HepG2 (cell line): ENCODE data around the gene MIDN. TPM values are rescaled to one million over a fixed set of nuclear protein-coding genes. Genes with fewer than 3 reads are reported as not detected.

ENCODE experiments used
- ARID4A ChIP-seq: sonication (generic); formaldehyde crosslinking; IDR thresholded peaks from 2 replicates; pipeline ENCODE4 v1.5.0; 2020; ENCODE audit warnings: mild to moderate bottlenecking, missing genetic modification reagents, borderline replicate concordance
- HMGXB4 ChIP-seq, 2 experiments: sonication (generic) in 1 of 2; formaldehyde crosslinking in 1 of 2; IDR thresholded peaks; 2 replicates each; pipeline versions ENCODE4 v1.4.0 to v1.6.1; 2018 to 2020; ENCODE audit warnings: missing genetic modification reagents in 2 of 2, borderline replicate concordance in 1 of 2, low read depth in 1 of 2, mild to moderate bottlenecking in 1 of 2, missing biosample characterization in 1 of 2
- HOXA9 ChIP-seq: sonication (generic); formaldehyde crosslinking; IDR thresholded peaks from 2 replicates; pipeline ENCODE4 v1.8.1; 2022; ENCODE audit warnings: missing genetic modification reagents, mild to moderate bottlenecking, moderate library complexity, borderline replicate concordance
- KDM6A ChIP-seq: IDR thresholded peaks from 2 replicates; pipeline ENCODE4 v1.6.1; 2016; ENCODE audit warnings: low read depth
- NFKBIZ ChIP-seq: IDR thresholded peaks from 2 replicates; pipeline ENCODE4 v1.6.1; 2018; ENCODE audit warnings: missing genetic modification reagents, missing compliant biosample characterization
- NR3C1 ChIP-seq: sonication (generic); formaldehyde crosslinking; IDR thresholded peaks from 2 replicates; pipeline ENCODE4 v1.4.0; 2020; ENCODE audit warnings: missing genetic modification reagents
- SP2 ChIP-seq: sonication (generic); formaldehyde crosslinking; IDR thresholded peaks from 2 replicates; pipeline ENCODE4 v1.5.1; 2020; ENCODE audit warnings: mild to moderate bottlenecking, missing genetic modification reagents
- TOE1 ChIP-seq: sonication (generic); formaldehyde crosslinking; IDR thresholded peaks from 2 replicates; pipeline ENCODE4 v1.4.0; 2020; ENCODE audit warnings: mild to moderate bottlenecking, missing genetic modification reagents
- ZKSCAN8 ChIP-seq: IDR thresholded peaks from 2 replicates; pipeline ENCODE4 v1.6.1; 2016; ENCODE audit warnings: borderline replicate concordance, missing genetic modification reagents, missing compliant biosample characterization
- ZNF569 ChIP-seq: sonication (generic); formaldehyde crosslinking; IDR thresholded peaks from 2 replicates; pipeline ENCODE4 v1.5.0; 2020; ENCODE audit warnings: mild to moderate bottlenecking, missing genetic modification reagents, moderate library complexity, borderline replicate concordance
- ZNF576 ChIP-seq: sonication (generic); formaldehyde crosslinking; IDR thresholded peaks from 2 replicates; pipeline ENCODE4 v1.4.0; 2020; ENCODE audit warnings: mild to moderate bottlenecking, missing genetic modification reagents
- ZNF687 ChIP-seq: sonication (generic); formaldehyde crosslinking; IDR thresholded peaks from 2 replicates; pipeline ENCODE4 v1.5.1; 2020; ENCODE audit warnings: mild to moderate bottlenecking, missing genetic modification reagents, moderate library complexity
- ZNF713 ChIP-seq: sonication (generic); formaldehyde crosslinking; IDR thresholded peaks from 2 replicates; pipeline ENCODE4 v1.4.0; 2020; ENCODE audit warnings: mild to moderate bottlenecking, missing genetic modification reagents
- ZNF800 ChIP-seq: sonication (generic); formaldehyde crosslinking; IDR thresholded peaks from 2 replicates; pipeline ENCODE4 v1.4.0; 2020; ENCODE audit warnings: missing genetic modification reagents
- polyA plus RNA-seq, 8 experiments: library from polyadenylated mRNA; depleted of rRNA in 3 of 8; stranded (reverse) in 7 of 8; unstranded in 1 of 8; fragments of >200 nt; fragmentation: Illumina TruSeq in 4 of 8; extraction: Trizol in 4 of 8; gene quantifications; 2 replicates each; pipeline versions ENCODE4 v1.2.1 to v1.2.3, GENCODE V29; 2011 to 2016; ENCODE audit warnings: low read depth in 4 of 8, missing spikeins in 1 of 8, mixed read lengths in 1 of 8; ENCODE audit not compliant: insufficient read depth in 1 of 8
- total RNA-seq, 5 experiments: library from RNA; depleted of rRNA; stranded (reverse); fragments of >200 nt; fragmentation: Illumina TruSeq; extraction: Trizol; gene quantifications; 2 replicates each; pipeline ENCODE4 v1.2.3, GENCODE V29; 2016; ENCODE audit warnings: low read depth in 1 of 5

The MIDN gene
- total and polyA plus RNA-seq, 2 of the 13 experiments (the other 11 are each of a cell fraction or from before 2014, with no cell fraction given) = 8.4 to 18.0 TPM

- TF ChIP-seq HMGXB4 (CRISPR knock-in tag; IDR thresholded peaks at IDR 0.05; ENCODE audit: borderline replicate concordance in 1 of 2, low read depth in 1 of 2) = peak; percentile 80 to 81
- TF ChIP-seq SP2 (CRISPR knock-in tag) = peak; percentile 56
- TF ChIP-seq ZNF576 = no peak
- no peak for TF ChIP-seq HOXA9 (CRISPR knock-in tag)
- TF ChIP-seq KDM6A = peak; percentile 86
- TF ChIP-seq NR3C1 (CRISPR knock-in tag) = no peak
- no peak for TF ChIP-seq TOE1 (CRISPR knock-in tag)
- peak; percentile 90 for TF ChIP-seq ARID4A (CRISPR knock-in tag)
- no peak for TF ChIP-seq ZNF713 (CRISPR knock-in tag)
- TF ChIP-seq ZKSCAN8 (CRISPR knock-in tag) = 0 out of 2 replicates have a peak, but pooled peaks have one; percentile 20
- TF ChIP-seq ZNF569 (CRISPR knock-in tag) = no peak
- no peak for TF ChIP-seq NFKBIZ
- TF ChIP-seq ZNF687 (CRISPR knock-in tag) = peak; percentile 91
- no peak; the same call in 1 of the 2 replicates for TF ChIP-seq ZNF800
Measured at GRCh38 chr19:1244693-1245451, 3.5 kb upstream of the MIDN start (continued).
